Measurements from ENCODE around the gene NFIB.

Gene NFIB

DNA sequence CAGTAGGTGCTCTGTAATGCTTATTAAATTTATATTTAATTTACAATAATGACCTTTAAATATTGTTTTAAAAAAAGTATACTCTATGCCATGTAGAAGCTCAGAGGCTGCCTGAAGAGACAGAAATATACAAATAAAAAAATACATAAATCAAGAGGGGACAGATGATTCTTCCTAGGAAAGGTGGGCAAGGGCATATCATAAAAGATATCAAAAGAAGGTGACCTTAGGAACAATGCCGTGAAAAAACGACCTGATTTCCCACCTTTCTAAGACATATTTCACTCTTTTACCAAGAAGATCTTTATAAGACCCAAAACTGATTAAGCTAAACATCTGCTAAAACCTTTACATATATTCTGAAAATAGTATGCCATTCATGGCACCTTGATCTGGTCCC lies 128.9 kb downstream of the NFIB start:
- no peak for DNase-seq (ENCODE audit: low read depth)

DNA sequence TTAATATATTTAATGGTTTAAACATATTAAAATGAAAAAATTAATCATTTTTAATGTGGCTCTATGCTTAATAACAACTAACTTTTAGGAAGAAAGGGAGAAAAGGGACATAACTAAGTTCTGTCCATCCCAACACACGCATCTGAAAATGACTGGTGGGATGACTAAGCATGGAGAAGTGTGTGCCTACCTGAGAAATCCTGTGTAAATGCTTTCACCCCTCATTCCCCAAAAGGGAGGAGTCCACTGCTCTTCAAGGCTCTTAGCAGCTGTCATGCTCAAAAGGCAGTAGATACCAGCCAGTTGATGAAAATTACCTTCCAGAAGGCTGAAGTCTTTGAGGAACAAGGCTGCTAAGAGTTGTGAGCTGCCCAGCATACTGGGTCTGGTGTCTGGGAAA lies 130.9 kb downstream of the NFIB start:
- DNase-seq (ENCODE audit: low read depth), result no peak

DNA sequence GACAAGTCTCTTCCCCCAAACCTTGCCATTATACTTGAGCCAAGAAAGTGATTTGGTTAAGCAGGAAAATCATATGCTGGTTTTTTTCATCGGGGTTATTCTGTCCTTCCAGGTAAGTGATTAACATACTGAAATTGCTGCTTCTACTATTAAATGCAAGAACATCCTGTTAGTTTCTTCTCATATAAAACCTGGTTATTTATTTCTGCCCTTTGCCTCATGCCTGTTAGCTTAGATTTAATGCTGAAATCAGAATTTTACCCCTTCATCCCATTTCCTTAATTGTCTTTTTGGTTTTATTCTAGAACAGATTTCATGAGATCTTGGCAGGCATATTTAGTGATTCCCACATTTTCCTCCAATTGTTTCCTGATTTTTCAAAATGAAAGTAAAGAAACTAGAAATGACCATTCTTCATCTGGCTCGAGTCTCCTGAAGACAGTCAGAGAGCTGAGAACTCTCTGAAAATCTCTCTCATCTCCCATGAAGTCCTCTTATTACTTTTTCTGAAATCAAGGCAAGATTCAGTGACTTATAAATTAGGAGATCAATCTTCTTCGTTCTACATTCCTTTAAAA lies 132.9 kb downstream of the NFIB start:
- DNase-seq (ENCODE audit: low read depth), result no peak

DNA sequence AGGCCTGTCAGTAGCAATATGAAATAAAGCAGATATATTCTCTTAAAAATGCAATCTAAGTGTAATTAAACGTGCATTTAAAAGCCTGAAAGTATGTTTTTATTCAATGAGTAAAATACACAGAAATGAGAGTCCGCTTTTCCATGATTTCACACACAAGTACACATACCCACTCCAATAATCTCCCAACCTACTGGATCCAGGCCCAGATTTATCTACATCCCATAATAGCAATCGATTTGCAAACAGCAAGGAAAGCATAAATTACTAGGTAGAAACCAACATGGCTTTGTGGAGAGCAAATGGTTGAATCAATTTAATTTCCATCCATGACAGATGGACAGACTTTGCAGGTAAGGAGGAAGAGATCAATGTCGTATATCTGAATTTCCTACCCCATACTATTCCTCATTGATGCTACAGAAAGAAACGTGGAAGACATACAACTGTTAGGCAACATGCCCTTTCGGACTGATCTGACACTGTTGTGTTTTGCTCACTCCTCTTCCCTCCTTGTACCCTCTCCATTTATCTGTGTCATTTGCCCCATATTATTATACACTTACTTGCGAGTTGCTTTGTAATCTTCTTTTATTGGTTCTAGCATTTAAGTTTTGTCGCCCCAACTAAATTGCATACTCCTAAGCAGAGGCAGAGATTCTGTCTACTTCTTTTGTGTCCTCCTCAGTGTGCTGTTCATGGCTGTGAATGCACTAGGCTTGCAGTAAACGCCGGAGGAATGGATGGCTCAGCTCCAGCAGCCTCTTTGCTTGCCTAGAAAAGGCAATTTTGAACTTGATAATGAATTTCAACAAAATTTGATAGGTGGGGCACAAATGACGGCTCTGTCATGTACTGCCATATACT lies 133.6 kb downstream of the NFIB start:
- no peak for DNase-seq (ENCODE audit: low read depth)

DNA sequence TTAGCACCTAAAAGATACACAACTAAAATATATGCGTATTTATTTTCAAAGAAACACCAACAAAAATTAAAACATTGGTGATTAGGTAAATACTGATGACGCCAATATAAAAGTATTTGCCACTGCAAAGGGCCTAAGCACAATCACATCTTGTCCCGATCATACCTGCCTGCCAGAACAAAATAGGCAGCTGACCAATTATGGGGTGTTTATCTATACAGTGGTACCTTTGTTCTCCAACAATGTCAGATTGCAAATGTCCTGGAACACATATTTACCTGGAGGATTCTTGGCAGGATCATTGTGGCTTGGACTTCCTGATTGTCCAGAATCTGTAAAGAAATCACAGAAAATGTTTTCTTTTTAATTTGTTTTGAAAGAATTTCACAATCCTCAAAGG lies 134.5 kb downstream of the NFIB start:
- no peak for DNase-seq (ENCODE audit: low read depth)

DNA sequence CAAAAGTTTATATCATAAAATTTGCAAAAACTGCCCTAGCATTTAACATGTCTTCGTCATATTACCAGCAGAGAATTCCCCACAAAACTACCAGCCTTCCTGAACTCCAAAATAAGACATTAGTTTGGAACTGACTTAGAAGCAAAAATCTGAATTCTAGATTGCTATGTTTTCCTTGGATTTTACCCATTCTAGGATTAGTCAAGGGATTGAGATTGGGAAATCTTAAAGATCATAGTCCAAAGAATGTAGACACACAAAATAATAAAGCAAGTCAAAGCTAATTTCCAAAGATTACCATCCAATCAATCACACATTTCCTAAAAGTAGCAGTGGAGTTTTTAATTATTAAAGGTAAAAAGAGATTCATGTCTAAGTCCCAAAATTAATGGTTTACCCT lies 138.2 kb downstream of the NFIB start:
- DNase-seq (ENCODE audit: low read depth), result no peak

DNA sequence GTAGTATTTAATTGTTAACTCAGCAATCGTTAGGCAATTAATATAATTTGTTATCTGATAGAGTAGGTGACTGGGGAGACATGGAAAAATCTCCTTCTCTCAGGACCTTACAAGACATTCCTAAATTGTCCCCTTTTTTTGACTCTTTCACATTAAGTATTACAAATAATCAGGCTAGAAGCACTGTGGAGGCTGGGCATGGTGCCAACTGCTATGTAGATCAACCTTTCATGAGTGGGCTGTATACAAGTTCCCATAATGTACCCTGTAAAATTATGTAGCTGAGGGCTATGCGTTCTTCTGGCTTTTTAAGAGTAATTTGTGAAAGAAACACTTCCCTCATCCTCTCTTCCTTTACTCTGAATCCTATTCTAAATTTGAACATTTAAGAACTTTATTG lies 140.2 kb downstream of the NFIB start:
- no peak for DNase-seq (ENCODE audit: low read depth)

DNA sequence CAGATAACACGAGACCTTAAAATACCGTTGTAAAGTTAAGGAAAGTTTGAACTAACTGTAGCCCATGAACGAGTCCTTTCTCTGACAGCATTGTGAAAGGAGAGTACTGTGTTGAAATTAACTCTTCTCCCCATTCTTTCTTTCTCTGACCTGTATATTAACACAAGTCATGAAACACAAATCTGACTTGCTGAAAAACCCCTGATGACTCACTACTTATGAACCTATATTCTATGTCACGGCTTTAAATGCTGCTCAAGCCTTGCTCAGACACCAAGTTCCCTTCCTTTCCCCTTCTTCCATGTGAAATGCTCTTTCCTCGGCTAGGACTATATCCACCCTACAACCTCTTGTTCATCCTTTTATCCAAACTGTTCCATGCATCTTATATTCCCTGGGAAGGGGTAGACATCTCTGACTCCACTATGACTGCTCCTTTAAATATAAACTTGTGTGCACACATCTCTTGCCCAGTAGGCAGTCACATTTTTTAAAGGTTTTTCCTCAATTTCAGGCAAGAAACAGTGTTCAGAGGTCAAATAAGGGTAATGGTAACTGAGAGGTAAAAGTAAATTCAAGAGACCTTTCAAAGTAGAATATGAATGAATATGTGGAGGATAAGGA lies 142.9 kb downstream of the NFIB start:
- DNase-seq (ENCODE audit: low read depth), result no peak

DNA sequence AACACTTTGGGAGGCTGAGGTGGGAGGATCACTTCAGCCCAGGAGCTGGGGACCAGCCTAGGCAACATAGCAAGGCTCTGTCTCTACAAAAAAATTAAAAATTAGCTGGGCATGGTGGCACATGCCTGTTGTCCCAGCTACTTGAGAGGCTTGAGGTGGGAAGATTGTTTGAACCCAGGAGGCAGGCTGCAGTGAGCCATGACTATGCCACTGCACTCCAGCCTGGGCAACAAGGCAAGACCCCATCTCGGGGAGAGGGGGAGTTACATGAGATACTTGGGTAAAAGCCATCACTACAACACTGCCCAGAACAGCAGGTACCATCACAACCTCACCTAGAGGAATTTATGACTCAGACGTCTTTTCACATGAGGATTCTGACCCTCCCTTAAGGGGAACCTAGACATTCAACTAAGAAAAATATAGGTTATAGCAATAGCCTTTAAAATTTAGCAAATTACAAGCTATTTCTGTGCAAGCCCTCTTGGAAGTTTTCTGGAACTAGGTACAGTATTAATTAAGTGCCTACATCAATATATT lies 143.5 kb downstream of the NFIB start:
- DNase-seq (ENCODE audit: low read depth), result no peak

DNA sequence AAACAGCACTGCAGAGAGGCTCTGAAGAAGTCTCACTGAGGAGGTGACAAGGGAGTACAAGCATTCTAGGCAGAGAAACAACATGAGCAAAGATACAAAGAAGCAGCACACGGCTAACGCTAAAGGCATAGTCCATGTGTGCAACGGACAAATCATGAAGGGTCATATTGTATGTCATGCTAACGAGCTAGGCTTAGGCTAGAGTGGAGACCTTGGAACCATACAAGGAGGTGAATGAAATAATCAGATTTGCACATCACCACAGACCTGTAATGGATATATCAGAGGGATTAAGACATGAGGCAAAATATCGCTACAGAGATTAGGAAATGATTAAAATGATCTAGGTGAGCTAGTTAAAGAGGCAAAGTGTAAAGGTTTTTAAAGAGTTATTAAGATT lies 145.6 kb downstream of the NFIB start:
- DNase-seq (ENCODE audit: low read depth), result no peak

DNA sequence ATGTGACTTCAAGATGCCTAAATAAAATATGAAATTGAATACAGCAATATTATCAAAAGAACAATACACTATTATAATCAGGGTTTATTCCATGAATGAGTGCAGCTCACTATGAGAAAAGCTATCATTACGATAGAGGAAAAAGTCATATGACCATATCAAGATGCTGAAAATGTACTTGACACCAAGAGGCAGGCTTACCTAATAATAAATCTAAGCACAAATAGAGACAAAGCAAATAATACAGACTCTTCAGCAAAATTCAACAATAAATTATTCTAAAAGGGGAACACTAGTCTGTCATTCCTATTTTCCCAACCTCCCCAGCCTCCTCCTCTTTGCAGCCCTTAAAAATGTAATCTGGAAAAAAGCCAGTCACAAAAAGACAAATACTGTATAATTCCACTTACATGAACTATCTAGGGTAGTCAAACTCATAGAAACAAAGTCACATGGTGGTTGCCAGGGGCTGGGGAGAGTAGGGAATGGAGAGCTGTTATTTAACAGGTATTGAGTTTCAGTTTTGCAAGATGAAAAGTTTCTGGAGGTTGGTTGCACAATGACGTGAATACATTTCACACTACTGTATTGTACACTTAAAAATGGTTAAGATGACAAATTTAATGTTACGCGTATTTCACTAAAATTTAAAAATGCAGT lies 148.4 kb downstream of the NFIB start:
- no peak for DNase-seq (ENCODE audit: low read depth)

DNA sequence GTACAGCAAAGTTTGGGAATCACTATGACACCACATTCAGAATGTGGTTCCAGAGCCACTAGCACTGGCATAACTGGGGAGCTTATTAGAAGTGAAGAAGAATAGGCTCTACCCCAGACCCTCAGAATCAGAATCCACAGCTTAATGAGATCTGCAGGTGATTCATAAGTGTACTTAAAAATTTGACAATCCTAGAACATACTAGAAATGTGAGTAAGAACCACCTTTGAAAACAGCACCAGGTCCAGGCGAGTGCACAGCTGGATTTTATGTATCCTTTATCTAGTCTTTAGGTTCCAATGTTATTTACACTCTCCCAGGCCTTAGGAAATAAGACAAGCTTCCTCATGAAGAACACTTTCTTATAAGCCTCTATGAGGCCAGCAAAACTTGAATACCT lies 149.0 kb downstream of the NFIB start:
- no peak for DNase-seq (ENCODE audit: low read depth)

DNA sequence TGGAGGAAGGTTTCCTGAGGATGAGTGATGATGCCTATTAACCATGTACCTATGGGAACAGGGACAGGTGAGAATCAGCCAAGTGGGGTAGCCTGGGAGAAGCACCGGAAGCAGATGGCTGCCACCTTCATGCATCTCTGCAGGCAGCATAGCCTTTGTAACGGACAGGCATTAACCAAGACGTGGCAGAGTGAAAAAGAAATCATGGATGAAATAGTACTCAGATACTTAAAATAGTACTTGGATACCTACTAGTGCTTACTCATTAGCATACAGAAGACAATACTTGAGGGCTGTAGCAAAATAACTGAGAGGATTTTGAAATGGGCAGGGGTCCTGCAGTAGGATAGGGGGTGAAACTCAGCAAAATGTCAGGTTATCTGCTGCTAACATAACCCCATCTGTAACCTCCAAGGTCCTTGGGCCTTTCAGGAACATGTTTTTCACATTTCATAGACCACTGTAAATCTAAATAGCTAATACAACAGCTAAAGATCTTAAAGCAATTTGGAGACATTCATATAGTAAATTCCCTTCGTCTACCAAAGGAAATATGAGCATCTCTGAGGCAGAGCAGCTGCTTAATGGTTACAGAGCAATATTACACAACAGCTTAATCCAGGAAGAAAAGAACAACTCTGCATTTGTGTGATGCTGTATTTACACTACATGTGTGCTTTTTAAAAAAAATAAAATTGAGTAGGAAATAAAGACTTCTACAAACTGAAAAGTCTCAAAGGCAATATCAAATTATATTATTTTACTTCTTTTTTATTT lies 154.3 kb downstream of the NFIB start:
- no peak for DNase-seq (ENCODE audit: low read depth)

DNA sequence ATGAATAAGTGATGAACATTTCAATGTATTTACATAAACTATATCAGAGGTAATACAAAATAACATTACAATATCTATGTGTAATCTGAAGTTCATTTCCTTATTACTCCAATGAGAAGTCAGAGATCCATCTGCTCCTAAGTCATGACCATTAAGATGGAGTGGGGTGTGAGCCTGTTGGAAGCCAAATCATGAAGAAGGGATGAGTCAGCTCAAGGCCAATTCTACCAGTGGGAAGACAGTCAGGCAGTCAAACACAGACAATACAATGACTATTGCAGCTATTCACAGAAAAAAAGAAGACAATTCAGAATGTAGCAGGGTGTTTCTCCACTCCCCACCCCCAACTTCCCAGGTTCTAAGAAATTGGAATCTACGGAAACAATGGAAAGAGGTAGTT lies 155.0 kb downstream of the NFIB start:
- no peak for DNase-seq (ENCODE audit: low read depth)

DNA sequence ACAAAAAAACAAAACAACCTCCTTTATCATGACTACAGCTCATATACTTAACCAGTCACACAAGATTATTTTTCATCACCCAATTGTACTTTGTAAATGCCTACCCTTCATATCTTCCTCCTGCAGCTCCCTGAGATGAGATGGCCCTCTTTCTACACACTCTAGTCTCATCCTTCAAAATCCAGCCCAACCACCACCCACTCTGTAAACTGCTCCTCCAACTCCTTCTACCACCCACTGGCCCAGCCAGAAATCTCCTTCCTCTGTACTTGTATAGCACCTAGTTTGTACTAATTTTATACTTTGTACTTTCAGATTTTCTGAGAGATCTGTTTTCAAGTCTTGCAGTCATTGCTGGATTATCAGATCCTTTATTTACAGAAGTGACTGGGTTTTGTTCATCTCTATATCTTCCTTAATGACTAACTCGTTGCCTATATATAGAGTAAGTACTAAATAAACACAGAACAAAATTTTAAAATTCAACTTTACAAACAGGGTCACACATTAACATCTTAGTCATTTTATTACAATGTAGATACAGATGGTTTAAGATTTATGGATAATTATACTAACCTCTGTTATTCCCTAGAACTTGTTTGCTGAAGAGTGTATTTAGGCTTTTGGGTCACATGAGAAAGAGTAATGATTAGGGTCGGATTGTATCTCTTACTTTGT lies 155.7 kb downstream of the NFIB start:
- DNase-seq (ENCODE audit: low read depth), result no peak

DNA sequence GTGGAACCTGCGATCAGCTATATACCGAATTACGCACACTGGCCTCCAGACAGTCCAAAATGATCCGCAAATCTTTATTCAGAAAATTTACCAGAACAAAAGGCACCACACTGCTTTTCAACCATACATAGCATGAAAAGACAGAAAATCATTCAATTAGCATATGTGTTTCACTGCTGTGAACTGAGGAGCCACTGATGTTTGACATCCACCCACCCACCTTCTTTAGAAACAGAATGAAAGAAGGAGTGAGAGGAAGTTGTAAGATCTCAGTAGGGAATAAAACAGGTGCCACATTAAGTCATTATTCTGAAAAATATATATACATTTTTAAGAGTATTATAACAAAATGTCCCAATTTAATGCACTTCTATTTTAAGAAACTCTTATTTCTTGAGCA lies 156.8 kb downstream of the NFIB start:
- DNase-seq (ENCODE audit: low read depth), result no peak

DNA sequence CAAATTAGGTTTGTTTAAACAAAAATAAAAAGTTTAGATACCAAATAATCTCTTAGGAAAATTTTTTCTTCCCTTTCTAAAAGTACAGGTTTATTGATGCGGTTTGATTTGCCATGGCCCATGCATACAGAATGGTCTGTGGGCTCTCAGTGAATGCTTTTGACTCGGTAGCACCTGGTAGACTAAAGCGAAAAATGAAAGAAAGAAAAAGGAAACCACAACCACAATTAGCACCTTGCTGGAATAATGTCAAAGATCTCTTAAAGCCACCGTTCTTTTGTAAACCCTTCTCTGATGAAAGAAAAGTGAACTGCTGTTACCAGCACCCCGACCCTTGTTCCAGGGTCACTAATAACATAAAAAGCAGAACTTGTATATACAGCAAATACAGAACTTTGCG lies 157.9 kb downstream of the NFIB start:
- no peak for DNase-seq (ENCODE audit: low read depth)

DNA sequence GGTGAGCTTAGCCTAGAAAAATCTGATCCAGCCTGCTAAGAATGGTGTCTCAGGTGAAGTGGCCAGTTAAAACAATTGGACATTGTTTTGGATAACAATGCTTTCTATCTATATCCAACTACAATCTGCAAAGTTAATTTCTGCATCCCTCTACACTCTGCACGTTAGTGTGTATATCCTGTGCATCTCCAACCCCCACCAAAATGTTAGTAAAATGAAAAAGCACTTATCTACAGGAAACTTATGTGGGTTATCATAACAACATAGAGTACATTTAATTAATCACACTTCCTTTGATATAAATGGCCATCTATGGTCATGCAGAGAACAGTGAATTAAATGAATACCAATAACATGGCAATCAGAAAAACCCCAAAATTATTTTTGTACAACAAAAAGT lies 158.7 kb downstream of the NFIB start:
- DNase-seq (ENCODE audit: low read depth), result no peak

DNA sequence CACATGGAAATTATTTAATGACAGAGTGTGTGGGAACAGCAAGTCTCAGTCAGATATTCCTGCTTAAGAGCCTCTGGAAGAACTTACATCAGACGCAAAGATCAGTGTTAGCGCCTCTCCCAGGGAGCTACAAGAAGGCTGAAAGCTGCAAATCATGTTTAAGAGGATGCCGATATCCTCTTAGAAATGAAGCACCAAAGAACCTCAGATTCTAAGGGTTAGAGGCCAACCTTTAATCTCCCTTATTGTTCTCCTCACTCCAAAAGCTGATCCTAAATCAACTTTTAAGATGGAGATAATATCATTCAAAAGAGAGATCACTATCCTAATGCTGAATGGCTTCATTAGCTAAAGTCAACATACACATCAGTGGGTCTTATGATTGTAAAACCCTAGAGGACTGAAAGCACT lies 160.6 kb downstream of the NFIB start:
- no peak for DNase-seq (ENCODE audit: low read depth)

DNA sequence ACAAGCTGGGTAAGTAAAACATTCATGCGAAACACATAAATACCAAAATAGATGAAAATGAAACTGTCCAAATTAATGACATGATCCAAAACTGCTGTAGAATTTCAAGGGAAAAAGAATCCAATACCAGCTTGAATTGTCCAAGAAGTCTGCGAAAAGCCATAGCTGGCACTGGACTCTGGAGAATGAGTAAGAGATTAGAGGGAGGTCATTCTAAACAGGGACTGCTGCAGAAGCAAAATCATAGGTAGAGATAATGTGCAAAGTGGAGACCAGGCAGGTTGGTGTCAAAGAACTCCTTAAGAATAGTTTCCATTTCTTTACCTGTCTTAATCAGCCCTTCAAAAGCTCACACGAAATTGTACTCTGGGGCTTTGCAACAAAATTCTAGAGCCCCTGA lies 162.5 kb downstream of the NFIB start:
- DNase-seq (ENCODE audit: low read depth), result no peak

DNA sequence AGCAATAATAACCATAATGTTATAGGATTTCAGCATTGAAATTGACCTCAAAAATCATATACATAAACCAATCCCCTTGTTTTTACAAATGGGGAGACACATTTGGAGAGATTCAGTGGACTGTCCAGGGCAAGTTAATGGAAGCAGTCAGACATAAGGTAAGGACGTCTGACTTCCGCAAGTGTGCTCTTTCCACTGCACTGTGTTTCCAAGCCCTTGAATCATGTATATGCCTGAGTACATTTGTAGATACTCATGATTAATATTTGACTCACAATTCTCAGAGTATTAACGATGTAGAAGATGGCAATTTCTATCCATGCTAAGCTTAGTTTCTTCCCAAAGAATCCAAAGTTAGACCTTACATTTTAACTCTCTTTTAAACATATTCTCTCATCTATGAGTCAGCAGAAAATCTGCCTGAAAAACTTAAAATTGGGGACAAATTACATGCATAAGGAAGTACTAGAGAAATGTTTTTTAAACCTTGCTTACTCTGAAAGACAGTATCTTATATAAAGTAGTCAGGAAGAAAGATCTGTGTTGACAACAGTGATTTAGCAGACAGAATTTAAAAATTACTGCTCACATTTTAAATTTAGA lies 165.3 kb downstream of the NFIB start:
- no peak for DNase-seq (ENCODE audit: low read depth)

Data from activated T-cell treated with anti-CD3 and anti-CD28 coated beads for 1 hour (primary cell).